Natural killer cell (primary cell): ENCODE results near the gene FTCD. TPM values are rescaled to one million over a fixed set of nuclear protein-coding genes. Genes with fewer than 3 reads are reported as not detected.
A peak's percentile ranks its signal among the peaks of the same experiment; 100 is the strongest.

ENCODE experiments used
- ATAC-seq, 3 donors: fragments of 150-1000 bp in 2 of 3; fragments of 200-7000 bp in 1 of 3; cut with Tn5 transposase; 1 replicate in 1 of 3; 2 replicates in 2 of 3; pipeline ENCODE4 v1.10.0; 2021; ENCODE audit warnings: mild to moderate bottlenecking in 2 of 3, moderate library complexity in 2 of 3
- DNase-seq, 2 donors: peaks; one replicate each; pipeline versions ENCODE4 v3.0.0 to v3.0.0-alpha.2; 2013 to 2021; ENCODE audit warnings: mixed read lengths in 1 of 2
- H3K27ac ChIP-seq: one replicate; pipeline ENCODE4 v1.5.1; 2013; ENCODE audit warnings: mild to moderate bottlenecking, low read length
- H3K27me3 ChIP-seq: one replicate; pipeline ENCODE4 v1.6.1; 2013; ENCODE audit warnings: low read length; ENCODE audit not compliant: control insufficient read depth, insufficient read depth
- H3K36me3 ChIP-seq: one replicate; pipeline ENCODE4 v1.6.1; 2013; ENCODE audit warnings: low read length; ENCODE audit not compliant: control insufficient read depth, insufficient read depth
- H3K4me1 ChIP-seq: one replicate; pipeline ENCODE4 v1.6.1; 2013; ENCODE audit warnings: low read length; ENCODE audit not compliant: control insufficient read depth, insufficient read depth
- H3K4me3 ChIP-seq: one replicate; pipeline ENCODE4 v1.5.1; 2013; ENCODE audit warnings: low read length
- H3K9me3 ChIP-seq: one replicate; pipeline ENCODE4 v1.6.1; 2013; ENCODE audit warnings: low read length; ENCODE audit not compliant: control insufficient read depth, insufficient read depth
- H3K27ac Mint-ChIP-seq, 2 donors: one replicate each; pipeline ENCODE4 v1.8.0; 2022; ENCODE audit warnings: mild to moderate bottlenecking in 2 of 2, mixed read lengths in 2 of 2, moderate library complexity in 1 of 2
- H3K27me3 Mint-ChIP-seq, 2 donors: one replicate each; pipeline ENCODE4 v1.8.0; 2022; ENCODE audit warnings: low read depth in 2 of 2, mixed read lengths in 2 of 2
- H3K36me3 Mint-ChIP-seq: one replicate; pipeline ENCODE4 v1.8.0; 2022; ENCODE audit warnings: mixed read lengths
- H3K4me1 Mint-ChIP-seq, 2 donors: one replicate each; pipeline ENCODE4 v1.8.0; 2022; ENCODE audit warnings: mixed read lengths in 2 of 2
- H3K4me3 Mint-ChIP-seq: one replicate; pipeline ENCODE4 v1.8.0; 2022; ENCODE audit warnings: mild to moderate bottlenecking, moderate library complexity, mixed read lengths
- H3K9me3 Mint-ChIP-seq, 2 donors: one replicate each; pipeline ENCODE4 v1.8.0; 2022; ENCODE audit warnings: mixed read lengths in 2 of 2
- CTCF ChIP-seq: fragments of 200-600 bp; IDR thresholded peaks from one replicate; pipeline ENCODE4 v1.8.0; 2022; ENCODE audit warnings: antibody characterized with exemption
- WGBS: methylation state at CpG from one replicate; pipeline ENCODE4 v1.1.7; 2013; ENCODE audit warnings: missing lambda C conversion rate; ENCODE audit not compliant: insufficient coverage; 5-methylcytosine and 5-hydroxymethylcytosine counted together
- intact Hi-C: fragments of 100-400 bp; cut with micrococcal nuclease; formaldehyde crosslinking; loops from one replicate; pipeline ENCODE4 v1.14.2; 2022
- total RNA-seq, 4 donors: library from RNA; stranded (reverse); fragments of 120-200 nt in 1 of 4; gene quantifications; one replicate each; pipeline versions ENCODE4 v1.2.3 to v1.2.4, GENCODE V29; 2013 to 2022

The FTCD gene
- total RNA-seq, 3 donors from 2014 or later (not counting 1 experiment from before 2014, with no cell fraction given): 0.34 TPM; not detected in 2

- Histone ChIP-seq H3K4me1 (no peaks in the 10 kb centered on the region), H3K27me3 (no peaks in the 10 kb centered on the region), H3K36me3 (peaks cover 3% of the 10 kb centered on the region), H3K4me3 (no peak overlapping the region), H3K27ac (no peak overlapping the region), H3K9me3 (no peaks in the 10 kb centered on the region)
- ATAC-seq (no peak), DNase-seq (peak in 1 of 2 donors; percentile 10)
- 94% methylated on average over 49 of the region's 49 CpGs for WGBS
- H3K9me3 Mint-ChIP-seq: no peaks in the 10 kb centered on the region
- no peak overlapping the region for H3K27ac Mint-ChIP-seq
- no peak overlapping the region for H3K4me3 Mint-ChIP-seq
- no peak for TF ChIP-seq CTCF
- no peaks in the 10 kb centered on the region for H3K36me3 Mint-ChIP-seq
- no peaks in the 10 kb centered on the region for H3K27me3 Mint-ChIP-seq
- intact Hi-C loops: no loop called here
- no peaks in the 10 kb centered on the region for H3K4me1 Mint-ChIP-seq
Observed at GRCh38 chr21:46124926-46125845, 30.2 kb downstream of the FTCD start.

DNA sequence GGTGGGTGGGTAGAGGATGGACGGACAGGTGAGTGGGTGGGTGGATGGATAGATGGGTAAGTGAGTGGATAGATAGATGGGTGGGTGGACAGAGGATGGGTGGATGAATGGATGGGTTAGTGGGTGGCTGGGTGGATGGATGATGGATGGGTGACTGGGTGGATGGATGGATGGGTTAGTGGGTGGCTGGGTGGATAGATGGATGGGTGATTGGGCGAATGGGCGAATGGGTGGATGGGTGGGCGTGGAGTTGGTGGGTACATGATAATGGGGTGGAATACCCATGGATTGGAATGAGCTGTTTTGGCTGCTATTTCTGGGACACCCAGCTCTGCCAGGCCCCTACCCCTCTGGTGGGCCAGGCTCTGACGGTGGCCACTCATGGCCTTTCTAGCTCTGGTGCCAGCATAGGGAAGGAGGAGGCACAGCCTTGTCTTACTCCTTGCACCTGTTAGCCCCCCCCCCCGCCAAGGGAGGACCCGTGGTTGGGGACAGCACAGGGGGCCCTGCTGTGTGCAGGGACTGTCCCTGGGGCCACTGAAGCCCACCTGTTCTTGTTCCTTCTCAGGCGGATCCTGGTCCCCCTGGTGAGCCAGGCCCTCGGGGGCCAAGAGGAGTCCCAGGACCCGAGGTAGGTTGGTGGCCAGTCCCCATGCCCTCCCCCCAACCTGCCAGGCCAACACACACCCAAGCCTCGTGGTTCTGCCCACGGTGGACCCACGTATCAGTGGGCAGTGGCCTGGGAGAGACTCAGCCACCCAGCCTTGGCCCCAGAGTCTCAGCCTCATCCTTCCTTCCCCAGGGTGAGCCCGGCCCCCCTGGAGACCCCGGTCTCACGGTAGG is 31.1 kb downstream of the FTCD start:
- H3K36me3 Mint-ChIP-seq: no peaks in the 10 kb centered on the region
- H3K4me1 ChIP-seq: no peaks in the 10 kb centered on the region
- H3K27me3 Mint-ChIP-seq: no peaks in the 10 kb centered on the region
- H3K27ac ChIP-seq: no peak overlapping the region
- 85% methylated on average over 16 of the region's 16 CpGs for WGBS
- H3K27ac Mint-ChIP-seq: no peak overlapping the region
- H3K4me3 Mint-ChIP-seq: no peak overlapping the region
- no peak for ATAC-seq
- no peak for DNase-seq
- no peak for TF ChIP-seq CTCF
- no peaks in the 10 kb centered on the region for H3K9me3 ChIP-seq
- H3K27me3 ChIP-seq: no peaks in the 10 kb centered on the region
- intact Hi-C loops: no loop called here
- H3K36me3 ChIP-seq: peaks cover 3% of the 10 kb centered on the region
- H3K4me3 ChIP-seq: no peak overlapping the region
- H3K4me1 Mint-ChIP-seq: no peaks in the 10 kb centered on the region
- no peaks in the 10 kb centered on the region for H3K9me3 Mint-ChIP-seq

DNA sequence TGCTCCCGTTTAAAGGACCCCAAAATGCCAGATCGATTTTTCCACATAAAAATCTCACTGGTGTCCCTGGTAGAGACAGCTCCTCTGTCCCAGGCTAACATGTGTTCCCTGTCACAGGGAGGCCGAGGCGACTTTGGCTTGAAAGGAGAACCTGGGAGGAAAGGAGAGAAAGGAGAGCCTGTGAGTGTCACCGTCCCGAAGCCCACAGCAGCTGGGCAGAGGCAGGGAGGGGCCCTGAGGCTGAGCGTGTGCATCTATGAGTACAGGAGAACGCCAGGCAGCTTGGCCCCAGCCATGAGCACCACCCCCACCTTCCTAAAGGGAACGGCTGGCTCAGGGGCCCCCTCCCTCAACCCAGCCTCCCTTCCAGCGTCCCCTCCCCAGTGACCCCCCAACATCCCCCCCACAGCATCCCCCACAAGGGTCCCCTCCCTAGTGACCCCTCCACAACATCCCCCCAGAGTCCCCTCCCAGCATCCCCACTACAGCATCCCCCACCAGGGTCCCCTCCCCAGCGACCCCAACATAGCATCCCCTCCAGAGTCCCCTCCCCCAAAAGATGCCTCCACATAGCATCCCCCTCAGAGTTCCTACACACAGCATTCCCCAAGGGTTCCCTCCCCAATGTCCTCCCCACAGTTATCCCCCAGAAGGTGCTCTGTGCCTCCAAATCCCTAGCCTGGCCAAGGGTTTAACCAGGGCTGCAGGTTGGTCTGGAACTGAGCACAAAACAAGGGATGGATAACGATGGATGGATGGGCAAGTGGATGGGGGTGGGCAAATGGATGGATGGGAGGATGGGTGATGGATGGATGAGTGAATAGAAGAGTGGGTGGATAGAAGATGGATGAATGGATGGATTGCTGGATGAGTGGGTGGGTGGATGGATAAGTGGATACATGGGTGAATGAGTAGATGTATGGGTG is 32.4 kb downstream of the FTCD start:
- no peak for TF ChIP-seq CTCF
- H3K4me1 Mint-ChIP-seq: no peaks in the 10 kb centered on the region
- no peaks in the 10 kb centered on the region for H3K27me3 Mint-ChIP-seq
- H3K4me3 Mint-ChIP-seq: no peak overlapping the region
- no peaks in the 10 kb centered on the region for H3K36me3 Mint-ChIP-seq
- Histone ChIP-seq H3K27me3 (no peaks in the 10 kb centered on the region), H3K27ac (no peak overlapping the region), H3K4me1 (no peaks in the 10 kb centered on the region), H3K4me3 (no peak overlapping the region), H3K9me3 (no peaks in the 10 kb centered on the region), H3K36me3 (peaks cover 3% of the 10 kb centered on the region)
- no peak overlapping the region for H3K27ac Mint-ChIP-seq
- WGBS: 91% methylated on average over 12 of the region's 12 CpGs
- intact Hi-C loops: no loop called here
- DNase-seq: no peak
- no peak for ATAC-seq
- no peaks in the 10 kb centered on the region for H3K9me3 Mint-ChIP-seq
